ENCODE measurements around the gene PPP1R14D.
A peak's percentile ranks its signal among the peaks of the same experiment; 100 is the strongest.
"Not testable (repeated sequence)": the region's sequence is repeated elsewhere in the genome, so short reads cannot be mapped to it uniquely, and the experiment has no call there.

The PPP1R14D gene, protein sequence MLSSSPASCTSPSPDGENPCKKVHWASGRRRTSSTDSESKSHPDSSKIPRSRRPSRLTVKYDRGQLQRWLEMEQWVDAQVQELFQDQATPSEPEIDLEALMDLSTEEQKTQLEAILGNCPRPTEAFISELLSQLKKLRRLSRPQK
- long read RNA-seq, donor 1, partial matches to known transcripts = 0 of 1 reads
- long read RNA-seq, donor 1, other reads (novel, unspliced or antisense) = 0 of 1 reads
- long read RNA-seq, donor 2 = 0 reads
- long read RNA-seq, donor 3 = 0 reads
- long read RNA-seq, donor 4 = 0 reads
- long read RNA-seq, donor 5 = 0 reads
- long read RNA-seq, donor 6 = 0 reads
- long read RNA-seq, donor 7 = 0 reads
- long read RNA-seq, donor 8 = 0 reads

GRCh38 chr15:40828447-40829036, at the start of gene PPP1R14D:
Gene PPP1R14D, minus strand, starts transcription at chr15:40828708. Its CDS starts 67 bp downstream, at chr15:40828641.
- no peak for DNase-seq

- no peak for DNase-seq
These were observed 49.2 kb upstream of the PPP1R14D start for GRCh38 chr15:40877694-40878093.

DNA sequence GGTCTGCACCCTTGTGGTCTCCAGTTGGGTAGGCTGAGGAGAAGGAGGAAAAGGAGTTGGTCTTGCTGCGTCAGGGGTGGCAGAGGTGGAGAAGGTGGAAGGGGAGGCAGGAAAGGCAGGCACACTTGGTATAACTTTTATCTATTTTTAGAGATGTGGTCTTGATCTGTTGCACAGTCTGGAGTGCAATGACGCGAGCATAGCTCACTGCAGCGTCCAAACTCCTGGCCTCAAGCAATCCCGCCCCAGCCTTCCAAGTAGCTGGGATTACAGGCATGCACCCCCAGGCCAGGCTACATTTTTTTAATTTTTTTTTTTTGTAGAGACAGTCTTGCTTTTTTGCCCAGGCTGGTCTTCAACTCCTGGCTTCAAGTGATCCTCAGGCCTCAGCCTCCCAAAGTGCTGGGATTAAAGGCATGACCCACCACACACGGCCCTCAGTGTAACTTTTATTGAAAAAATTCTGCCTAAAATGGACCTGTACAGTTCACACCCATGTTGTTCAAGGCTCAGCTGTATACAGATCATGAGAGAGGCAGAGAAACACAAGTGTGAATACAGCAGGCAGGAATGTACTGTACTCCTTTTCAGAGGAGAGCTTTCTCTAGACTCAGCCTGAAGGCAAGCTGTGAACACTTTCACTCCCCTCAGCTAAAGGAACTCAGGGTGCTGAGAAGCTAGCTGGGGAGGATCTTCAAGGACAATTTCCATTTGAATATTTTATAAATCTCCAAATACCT, 47.7 kb upstream of the PPP1R14D start:
- DNase-seq = no peak

- DNase-seq = peak; percentile 70
These were observed 45.4 kb upstream of the PPP1R14D start, which contains the start of gene RHOV for GRCh38 chr15:40873694-40874561. Gene RHOV, minus strand, starts transcription at chr15:40874234. Its CDS starts 95 bp downstream, at chr15:40874139.

DNA sequence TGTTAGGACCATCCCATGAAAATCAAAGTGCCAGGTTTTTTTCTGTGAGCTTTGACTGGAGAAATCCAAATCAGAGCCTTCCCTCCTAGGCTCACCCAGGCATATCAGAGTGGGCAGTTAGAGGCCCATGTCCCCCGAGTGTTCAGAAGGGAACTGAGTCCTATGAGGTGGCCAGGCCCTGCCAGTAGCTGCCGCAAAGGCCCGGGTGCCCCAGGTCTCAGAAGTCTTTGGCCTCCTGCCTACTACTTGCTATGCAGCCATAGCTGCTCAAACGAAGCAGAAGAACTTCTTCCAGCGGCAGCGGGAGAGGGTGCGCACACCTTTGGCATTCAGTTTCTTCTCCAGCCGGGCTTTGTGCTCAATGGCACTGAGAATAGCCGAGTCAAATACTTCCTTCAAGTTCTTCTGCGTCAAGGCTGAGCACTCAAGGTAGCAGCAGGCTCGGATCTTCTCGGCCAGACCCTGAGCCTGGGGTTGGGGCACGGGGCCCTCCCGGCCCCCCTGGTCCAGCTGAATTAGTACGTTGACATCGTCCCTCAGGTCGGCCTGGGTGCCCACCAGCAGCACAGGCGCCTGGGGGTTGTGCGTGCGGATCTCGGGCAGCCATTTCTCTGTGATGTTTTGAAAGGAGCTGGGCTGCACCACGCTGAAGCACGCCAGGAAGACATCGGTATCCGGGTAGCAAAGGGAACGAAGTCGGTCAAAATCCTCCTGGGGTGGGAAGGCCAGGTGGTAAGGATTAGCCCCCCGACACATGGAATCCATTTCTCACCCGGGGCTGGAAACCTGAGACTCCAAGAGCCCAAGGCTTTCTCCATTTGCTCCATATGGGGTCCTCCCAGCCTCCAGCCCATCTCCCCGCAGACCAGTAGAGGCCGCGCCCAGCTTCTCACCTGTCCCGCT, 44.5 kb upstream of the PPP1R14D start:
- peak; percentile 16 for DNase-seq

- DNase-seq = peak; percentile 31
These were observed 43.5 kb upstream of the PPP1R14D start for GRCh38 chr15:40871749-40872617.

DNA sequence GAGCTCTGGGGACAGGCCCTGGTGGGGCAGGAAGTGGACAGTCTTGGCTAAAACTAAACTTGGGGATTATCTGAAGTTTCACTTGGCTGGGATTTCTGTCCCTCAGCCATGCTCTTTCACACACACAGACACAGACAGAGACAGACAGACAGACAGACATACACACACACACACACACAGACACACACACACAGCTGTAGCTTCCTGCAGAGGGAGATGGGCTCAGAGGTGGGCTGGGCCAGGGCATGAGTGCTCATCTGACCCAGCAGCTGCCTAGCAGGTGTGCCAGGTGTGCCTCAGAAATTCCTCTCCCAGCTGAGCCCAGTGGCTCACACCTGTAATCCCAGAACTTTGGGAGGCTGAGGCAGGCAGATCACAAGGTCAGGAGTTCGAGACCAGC, 42.2 kb upstream of the PPP1R14D start:
- no peak for DNase-seq

DNA sequence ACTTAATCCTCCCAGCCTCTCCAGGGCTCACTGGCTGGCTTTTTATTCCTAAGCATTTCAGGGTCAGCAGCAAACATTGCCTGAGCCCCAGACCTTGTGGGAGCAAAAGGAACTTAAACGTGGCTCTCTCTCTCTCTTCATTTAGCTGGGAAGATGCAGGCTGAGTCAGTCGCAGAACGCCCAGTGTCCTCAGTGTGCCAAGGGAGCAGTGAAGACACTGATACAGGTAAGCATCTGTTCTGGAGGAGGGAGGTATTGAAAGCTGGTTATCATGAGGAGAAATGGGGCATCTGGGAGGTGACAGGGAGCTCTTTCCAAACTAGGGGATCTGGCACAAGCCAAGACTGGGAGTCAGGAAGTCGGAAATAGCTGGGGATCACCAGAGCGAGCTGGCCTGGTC, 41.2 kb upstream of the PPP1R14D start:
- DNase-seq = no peak

- no peak for DNase-seq
These were observed 38.7 kb upstream of the PPP1R14D start for GRCh38 chr15:40867199-40867598.

DNA sequence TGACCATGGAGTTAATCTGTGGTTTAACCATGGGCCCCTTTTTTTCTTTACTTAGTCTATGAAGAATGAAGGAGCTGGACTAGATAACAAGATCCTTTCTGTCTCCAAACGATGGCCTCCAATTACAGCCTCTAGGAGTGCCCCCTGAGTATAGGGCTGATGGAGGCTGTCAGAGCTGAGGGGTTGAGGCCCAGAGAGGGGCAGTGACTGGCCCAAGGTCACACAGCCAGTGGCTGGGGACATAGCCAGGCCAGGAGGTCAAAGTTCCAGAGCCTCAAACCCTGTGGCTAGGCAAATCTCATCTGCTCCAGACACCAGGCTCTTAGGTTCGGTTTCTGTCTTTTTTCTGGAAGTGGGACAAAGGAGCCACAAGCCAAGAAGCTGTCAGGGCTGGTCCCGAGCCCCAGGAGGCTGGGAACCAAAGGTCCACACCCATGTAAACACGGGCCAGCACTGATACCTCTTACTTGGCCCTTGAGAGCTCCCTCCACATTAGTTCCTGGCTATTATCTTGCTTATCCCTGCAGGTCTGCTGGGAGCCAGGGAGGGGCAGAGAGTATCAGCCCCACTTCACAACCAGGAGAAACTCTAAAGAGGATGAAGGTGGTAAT, 35.3 kb upstream of the PPP1R14D start:
- DNase-seq = no peak

GRCh38 chr15:40861147-40861546, 32.6 kb upstream of the PPP1R14D start:
- DNase-seq = not testable (repeated sequence)

DNA sequence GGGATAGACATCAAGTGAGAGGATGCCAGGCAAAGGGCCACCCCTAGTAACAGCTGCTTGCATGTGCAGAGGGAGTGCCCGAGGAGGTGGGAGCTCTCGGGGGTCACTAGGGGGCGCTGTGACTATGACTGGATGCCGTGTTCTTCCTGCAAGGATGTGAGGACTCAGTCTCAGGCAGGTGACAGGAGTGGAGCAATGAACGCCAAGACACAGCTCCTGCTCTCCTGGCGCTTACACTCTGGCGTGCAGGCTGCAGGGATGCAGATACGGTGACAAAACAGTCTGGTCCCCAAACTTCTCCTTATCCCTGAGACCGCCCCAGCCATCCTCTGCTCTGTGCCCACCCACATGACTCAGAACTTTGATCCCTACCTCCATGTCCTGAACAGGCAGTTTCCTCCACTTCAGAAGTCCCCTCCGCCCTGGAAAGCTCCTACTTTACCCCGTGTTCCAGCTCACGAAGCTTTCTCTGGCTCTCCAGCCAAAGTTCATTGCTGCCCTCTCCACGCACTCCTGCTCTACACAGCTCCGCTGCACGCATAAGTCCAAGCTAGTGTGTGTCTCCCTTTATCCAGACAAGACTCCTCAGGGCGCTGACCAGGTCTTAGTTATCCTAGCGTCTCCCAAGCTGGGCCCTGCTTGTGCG, 30.8 kb upstream of the PPP1R14D start:
- peak; percentile 42 for DNase-seq

- DNase-seq = no peak
These were observed 30.2 kb upstream of the PPP1R14D start for GRCh38 chr15:40858706-40859105.

DNA sequence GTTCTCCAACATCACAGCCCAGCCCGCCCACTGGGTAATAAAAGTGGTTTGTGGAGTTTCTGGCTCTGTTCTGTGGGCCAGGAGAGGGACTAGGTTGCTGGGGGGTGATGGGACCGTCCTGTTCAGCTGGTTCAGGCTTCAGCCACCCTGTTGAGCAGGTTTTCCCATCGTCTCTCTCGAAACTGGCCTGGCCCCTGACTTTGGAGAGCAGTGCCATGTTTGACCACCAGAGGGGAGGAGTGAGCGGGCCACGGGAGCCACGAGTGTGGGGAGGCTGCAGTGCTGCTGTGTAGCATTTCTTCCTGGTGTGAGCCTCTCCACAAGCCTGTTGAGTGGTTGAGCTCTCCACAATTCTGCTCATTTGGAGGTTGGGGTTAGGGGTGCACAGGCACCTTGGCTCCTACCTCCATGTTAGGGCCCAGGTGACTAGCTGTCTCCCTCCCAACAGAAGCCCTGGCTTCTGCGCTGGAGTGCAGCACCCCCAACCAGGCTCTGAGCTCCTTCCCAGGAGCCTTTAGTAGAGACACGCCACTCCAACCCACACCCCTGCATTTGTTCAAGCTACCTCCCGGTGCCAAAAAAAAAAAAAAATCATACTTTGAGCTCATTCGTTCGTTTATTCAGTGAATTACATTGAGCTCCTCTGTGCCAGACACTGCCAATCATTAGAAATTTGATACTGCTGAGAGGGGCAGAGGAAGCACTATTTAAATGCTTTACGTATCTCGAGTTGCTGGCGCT, 29.3 kb upstream of the PPP1R14D start:
- DNase-seq = peak; percentile 77

- no peak for DNase-seq
These were observed 28.2 kb upstream of the PPP1R14D start for GRCh38 chr15:40856746-40857145.

DNA sequence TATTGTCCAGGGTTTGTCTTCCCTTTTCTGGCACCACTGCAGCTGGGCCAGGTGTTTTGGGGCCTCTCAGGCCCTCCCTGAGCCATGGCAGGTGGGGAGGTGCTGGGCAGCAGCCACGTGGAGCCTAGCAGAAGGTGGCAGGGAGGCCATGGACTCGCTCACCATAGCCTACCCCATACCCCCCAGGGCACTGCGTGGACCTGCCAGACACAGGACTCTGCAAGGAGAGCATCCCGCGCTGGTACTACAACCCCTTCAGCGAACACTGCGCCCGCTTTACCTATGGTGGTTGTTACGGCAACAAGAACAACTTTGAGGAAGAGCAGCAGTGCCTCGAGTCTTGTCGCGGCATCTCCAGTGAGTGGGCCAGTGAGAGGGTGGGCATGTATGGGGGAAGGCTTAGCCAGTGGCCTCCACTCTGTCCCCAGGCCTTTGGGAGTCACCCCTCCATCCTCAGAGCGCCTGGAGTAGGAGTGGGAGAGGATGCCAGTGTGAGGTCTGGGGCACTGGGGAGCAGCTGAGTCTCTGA, 27.3 kb upstream of the PPP1R14D start:
- no peak for DNase-seq

- no peak for DNase-seq
These were observed 25.7 kb upstream of the PPP1R14D start for GRCh38 chr15:40854161-40854560.

Data from right kidney (tissue), 9 donors.